ENCODE measurements around the gene CCDC78. TPM values are rescaled to one million over a fixed set of nuclear protein-coding genes. Genes with fewer than 3 reads are reported as not detected.

CCDC78 gene
- total RNA-seq, 1 donor from 2014 or later = 0.78 TPM

GRCh38 chr16:724188-725040 is 1.8 kb downstream of the CCDC78 start:
- no peak for TF ChIP-seq CTCF (IDR thresholded peaks at IDR 0.05)
- intact Hi-C loops (cut with DNase I) = no loop called here
- ATAC-seq (no peak), DNase-seq (no peak)
- Histone ChIP-seq H3K27ac (no peak overlapping the region), H3K27me3 (peaks cover 16% of the 10 kb centered on the region), H3K4me1 (peaks cover 36% of the 10 kb centered on the region), H3K4me3 (no peak overlapping the region), H3K9me3 (no peaks in the 10 kb centered on the region), H3K36me3 (no peaks in the 10 kb centered on the region)

GRCh38 chr16:723695-724094 is 2.5 kb downstream of the CCDC78 start:
- H3K27ac ChIP-seq = no peak overlapping the region
- DNase-seq (no peak), ATAC-seq (no peak)
- H3K4me3 ChIP-seq = no peak overlapping the region
- H3K4me1 ChIP-seq = peaks cover 35% of the 10 kb centered on the region
- no peak for TF ChIP-seq CTCF (IDR thresholded peaks at IDR 0.05)
- peaks cover 16% of the 10 kb centered on the region for H3K27me3 ChIP-seq
- intact Hi-C loops (cut with DNase I) = no loop called here
- H3K9me3 ChIP-seq = no peaks in the 10 kb centered on the region
- no peaks in the 10 kb centered on the region for H3K36me3 ChIP-seq

GRCh38 chr16:722835-723633 is 3.2 kb downstream of the CCDC78 start:
- ATAC-seq (no peak), DNase-seq (no peak)
- Histone ChIP-seq H3K27ac (no peak overlapping the region), H3K36me3 (no peaks in the 10 kb centered on the region), H3K4me3 (no peak overlapping the region), H3K4me1 (peaks cover 28% of the 10 kb centered on the region), H3K27me3 (peaks cover 15% of the 10 kb centered on the region), H3K9me3 (no peaks in the 10 kb centered on the region)
- intact Hi-C loops (cut with DNase I) = no loop called here
- no peak for TF ChIP-seq CTCF (IDR thresholded peaks at IDR 0.05)

- Histone ChIP-seq H3K36me3 (no peaks in the 10 kb centered on the region), H3K4me1 (peaks cover 18% of the 10 kb centered on the region), H3K9me3 (no peaks in the 10 kb centered on the region), H3K4me3 (peak overlapping the region; percentile 85), H3K27ac (peak overlapping the region; percentile 84), H3K27me3 (peaks cover 5% of the 10 kb centered on the region)
- ATAC-seq (no peak), DNase-seq (no peak)
- intact Hi-C loops (cut with DNase I) = no loop called here
- TF ChIP-seq CTCF (IDR thresholded peaks at IDR 0.05) = no peak
Observed at GRCh38 chr16:721765-722540, 4.3 kb downstream of the CCDC78 start.

GRCh38 chr16:720990-721764 is 5.1 kb downstream of the CCDC78 start, which contains the start of gene ANTKMT:
Gene ANTKMT (plus strand): TSS chr16:721146. CDS start chr16:721275, 129 bp downstream.
- H3K36me3 ChIP-seq = no peaks in the 10 kb centered on the region
- peak; percentile 91 for ATAC-seq
- no peak for TF ChIP-seq CTCF (IDR thresholded peaks at IDR 0.05)

More at GRCh38 chr16:720990-721764, 5.1 kb downstream of the CCDC78 start, which contains the start of gene ANTKMT:
- peak; percentile 93 for DNase-seq
- peaks cover 20% of the 10 kb centered on the region for H3K4me1 ChIP-seq
- H3K4me3 ChIP-seq = peak within 1 kb of the TSS; percentile 85
- peaks cover under 1% of the 10 kb centered on the region for H3K27me3 ChIP-seq
- peak within 1 kb of the TSS; percentile 84 for H3K27ac ChIP-seq
- no peaks in the 10 kb centered on the region for H3K9me3 ChIP-seq
- intact Hi-C loops (cut with DNase I) = no loop called here

All from upper lobe of right lung (tissue), 1 donor.